GM20000 (cell line): ENCODE measurements around the gene CBR1.
A peak's percentile ranks its signal among the peaks of the same experiment; 100 is the strongest.
"Not testable (repeated sequence)": the region's sequence is repeated elsewhere in the genome, so short reads cannot be mapped to it uniquely, and the experiment has no call there.

ENCODE experiments used
- DNase-seq: peaks from one replicate; pipeline ENCODE4 v3.0.0; 2012; ENCODE audit warnings: low spot score
- CTCF ChIP-seq: IDR thresholded peaks from 2 replicates; pipeline ENCODE4 v1.5.1; 2012; ENCODE audit warnings: mild to moderate bottlenecking, control low read depth; ENCODE audit errors: extremely low read depth, missing control alignments

Gene CBR1

GRCh38 chr21:36097427-36098181 is 27.8 kb downstream of the CBR1 start:
- TF ChIP-seq CTCF, result no peak
- DNase-seq, result peak; percentile 34

DNA sequence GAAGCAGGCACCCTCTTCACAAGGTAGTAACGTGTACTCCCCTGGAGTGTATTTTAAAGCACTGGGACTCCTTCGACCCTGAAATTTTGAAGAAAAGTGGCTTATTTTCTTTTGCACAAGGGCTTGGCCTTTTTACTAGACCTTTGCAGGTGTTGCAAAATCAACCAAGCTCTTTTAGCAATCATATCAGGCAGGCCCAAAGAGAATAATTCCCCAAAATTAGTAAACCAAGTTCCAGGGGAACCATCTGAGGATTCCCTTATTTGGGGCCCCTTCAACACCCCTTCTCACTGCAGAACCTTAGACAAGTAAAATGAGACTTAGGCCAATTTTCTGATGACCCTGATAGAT is 28.3 kb downstream of the CBR1 start:
- TF ChIP-seq CTCF, result no peak
- DNase-seq, result no peak

DNA sequence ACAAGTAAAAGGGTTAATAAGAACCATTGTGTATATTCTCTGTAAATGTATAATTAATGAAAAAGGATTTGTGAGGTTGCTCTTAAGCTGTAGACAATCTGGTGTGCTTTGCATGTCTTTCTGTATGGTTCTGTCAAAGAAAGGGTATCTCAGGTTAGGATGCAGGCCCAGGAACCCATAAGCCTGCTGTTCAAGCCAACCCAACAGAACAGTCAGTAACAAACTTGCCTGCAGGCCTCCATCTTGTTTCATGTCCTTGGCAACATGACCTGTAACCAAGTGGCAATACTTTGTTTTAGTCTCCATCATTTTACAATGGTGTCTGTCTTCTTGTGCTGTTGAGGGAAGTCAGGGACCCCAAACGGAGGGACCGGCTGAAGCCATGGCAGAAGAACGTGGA is 29.2 kb downstream of the CBR1 start:
- no peak for DNase-seq
- no peak for TF ChIP-seq CTCF

- DNase-seq, result not testable (repeated sequence)
Observed at GRCh38 chr21:36099695-36100211, 29.9 kb downstream of the CBR1 start.

DNA sequence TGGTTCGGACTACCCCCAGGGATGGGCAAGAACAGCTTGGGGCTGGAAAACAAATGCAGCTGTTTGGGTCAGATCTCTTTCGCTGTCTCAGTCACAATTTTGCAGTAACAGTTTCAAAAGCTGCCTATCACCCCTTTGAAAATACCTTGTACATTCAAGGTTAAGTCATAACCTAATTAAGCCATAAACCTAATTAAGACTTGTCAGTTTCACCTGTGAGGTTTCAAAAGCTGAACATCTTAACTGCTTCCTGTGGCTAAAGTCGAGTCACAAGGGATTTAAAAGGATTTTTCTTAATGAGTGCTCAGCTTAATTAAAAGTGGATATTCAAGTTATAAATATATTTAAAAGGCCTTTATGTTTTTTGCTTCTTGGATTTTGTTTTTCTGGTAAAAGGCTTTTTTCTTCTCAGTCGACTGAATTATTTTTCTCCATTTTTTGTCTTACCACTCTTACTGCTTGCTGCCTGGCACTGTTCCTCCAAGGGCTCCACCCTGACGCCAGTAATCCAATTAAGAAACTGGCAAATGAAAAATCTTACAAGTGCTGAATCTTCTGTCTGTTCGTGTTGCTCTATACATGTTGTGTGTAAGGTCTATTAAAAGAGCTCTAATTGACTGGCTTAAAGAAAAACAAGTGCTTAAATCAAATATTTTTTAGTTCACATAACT is 31.3 kb downstream of the CBR1 start:
- no peak for DNase-seq
- no peak for TF ChIP-seq CTCF

GRCh38 chr21:36103434-36103833 is 33.6 kb downstream of the CBR1 start:
- no peak for TF ChIP-seq CTCF
- DNase-seq, result no peak

GRCh38 chr21:36104317-36105300 is 34.8 kb downstream of the CBR1 start:
- no peak for TF ChIP-seq CTCF
- DNase-seq, result no peak
